ENCODE measurements around the gene PTPRH. TPM values are rescaled to one million over a fixed set of nuclear protein-coding genes. Genes with fewer than 3 reads are reported as not detected.

Gene PTPRH
- total RNA-seq, 4 donors from 2014 or later: 26.4 to 261 (median 246) TPM

DNA sequence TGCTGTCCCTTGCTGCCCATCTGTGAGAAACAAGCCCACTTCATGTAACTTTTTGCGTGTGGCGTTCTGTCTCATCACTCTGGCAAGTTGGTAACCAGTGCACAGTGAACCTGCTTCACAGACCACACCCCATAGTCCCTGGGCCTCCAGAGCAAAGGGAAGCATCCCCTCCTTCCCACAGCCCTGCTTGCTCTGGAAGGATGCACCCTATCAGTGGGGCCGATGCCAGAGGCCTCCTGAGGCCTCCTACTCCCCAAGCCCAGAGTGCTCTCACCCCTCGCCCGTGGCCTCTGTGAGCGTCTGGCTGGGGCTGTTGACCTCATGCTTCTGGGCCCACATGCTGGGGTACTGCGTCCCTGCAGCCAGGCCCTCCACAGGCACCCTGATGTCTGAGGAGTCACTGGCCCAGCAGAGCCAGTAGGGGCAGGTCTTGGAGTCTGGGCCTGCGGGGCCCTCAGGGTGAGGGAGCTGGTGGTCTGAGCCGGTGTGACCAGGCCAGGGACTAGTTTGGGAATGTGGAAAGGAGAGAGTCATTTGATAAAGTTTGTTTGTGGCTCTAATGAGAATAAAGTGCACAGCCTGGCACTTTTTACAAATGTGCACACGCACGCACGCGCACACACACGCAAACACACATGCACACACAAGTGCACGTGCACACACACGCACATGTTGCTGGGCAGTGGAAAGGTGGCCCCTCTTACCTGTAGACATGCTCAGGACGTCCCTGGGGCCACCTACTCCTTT is 14.2 kb upstream of the PTPRH start:
- Histone ChIP-seq H3K4me3 (no peak overlapping the region), H3K4me1 (peaks cover 0 to 8% (median 1%) of the 10 kb centered on the region in 4 donors), H3K27me3 (no peaks in the 10 kb centered on the region), H3K27ac (no peak overlapping the region), H3K9me3 (no peaks in the 10 kb centered on the region), H3K36me3 (peaks cover 0 to 26% (median 0%) of the 10 kb centered on the region in 3 donors)
- DNase-seq: no peak
- TF ChIP-seq, protein P1, sequence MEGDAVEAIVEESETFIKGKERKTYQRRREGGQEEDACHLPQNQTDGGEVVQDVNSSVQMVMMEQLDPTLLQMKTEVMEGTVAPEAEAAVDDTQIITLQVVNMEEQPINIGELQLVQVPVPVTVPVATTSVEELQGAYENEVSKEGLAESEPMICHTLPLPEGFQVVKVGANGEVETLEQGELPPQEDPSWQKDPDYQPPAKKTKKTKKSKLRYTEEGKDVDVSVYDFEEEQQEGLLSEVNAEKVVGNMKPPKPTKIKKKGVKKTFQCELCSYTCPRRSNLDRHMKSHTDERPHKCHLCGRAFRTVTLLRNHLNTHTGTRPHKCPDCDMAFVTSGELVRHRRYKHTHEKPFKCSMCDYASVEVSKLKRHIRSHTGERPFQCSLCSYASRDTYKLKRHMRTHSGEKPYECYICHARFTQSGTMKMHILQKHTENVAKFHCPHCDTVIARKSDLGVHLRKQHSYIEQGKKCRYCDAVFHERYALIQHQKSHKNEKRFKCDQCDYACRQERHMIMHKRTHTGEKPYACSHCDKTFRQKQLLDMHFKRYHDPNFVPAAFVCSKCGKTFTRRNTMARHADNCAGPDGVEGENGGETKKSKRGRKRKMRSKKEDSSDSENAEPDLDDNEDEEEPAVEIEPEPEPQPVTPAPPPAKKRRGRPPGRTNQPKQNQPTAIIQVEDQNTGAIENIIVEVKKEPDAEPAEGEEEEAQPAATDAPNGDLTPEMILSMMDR (IDR thresholded peaks at IDR 0.05): no peak
- no peak for TF ChIP-seq POLR2A (IDR thresholded peaks at IDR 0.05)

DNA sequence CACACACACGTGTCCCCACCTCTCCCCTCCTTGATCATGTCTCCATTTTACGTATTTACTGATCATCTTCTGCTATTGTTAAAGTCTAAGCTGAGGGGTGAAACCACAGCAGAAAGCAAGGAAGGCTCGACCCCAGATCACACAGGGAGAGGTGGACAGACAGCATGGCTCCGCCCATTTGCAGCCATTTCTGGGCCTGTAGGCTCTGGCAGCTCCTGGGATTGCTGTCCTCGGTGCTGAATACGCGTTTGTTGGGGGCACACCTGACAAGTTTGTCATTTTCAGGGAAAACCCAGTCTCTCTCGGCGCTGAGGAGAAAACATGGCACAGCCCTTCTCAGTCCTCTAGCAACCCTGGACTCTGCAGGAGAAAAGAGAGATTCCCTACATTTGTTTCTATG is 11.2 kb upstream of the PTPRH start:
- no peaks in the 10 kb centered on the region for H3K9me3 ChIP-seq
- no peaks in the 10 kb centered on the region for H3K36me3 ChIP-seq
- no peak for DNase-seq
- H3K4me1 ChIP-seq: peaks cover 0 to 13% (median 1%) of the 10 kb centered on the region in 4 donors
- TF ChIP-seq, protein P1 (IDR thresholded peaks at IDR 0.05): no peak
- no peak for TF ChIP-seq POLR2A (IDR thresholded peaks at IDR 0.05)
- no peak overlapping the region for H3K27ac ChIP-seq
- no peaks in the 10 kb centered on the region for H3K27me3 ChIP-seq
- no peak overlapping the region for H3K4me3 ChIP-seq

DNA sequence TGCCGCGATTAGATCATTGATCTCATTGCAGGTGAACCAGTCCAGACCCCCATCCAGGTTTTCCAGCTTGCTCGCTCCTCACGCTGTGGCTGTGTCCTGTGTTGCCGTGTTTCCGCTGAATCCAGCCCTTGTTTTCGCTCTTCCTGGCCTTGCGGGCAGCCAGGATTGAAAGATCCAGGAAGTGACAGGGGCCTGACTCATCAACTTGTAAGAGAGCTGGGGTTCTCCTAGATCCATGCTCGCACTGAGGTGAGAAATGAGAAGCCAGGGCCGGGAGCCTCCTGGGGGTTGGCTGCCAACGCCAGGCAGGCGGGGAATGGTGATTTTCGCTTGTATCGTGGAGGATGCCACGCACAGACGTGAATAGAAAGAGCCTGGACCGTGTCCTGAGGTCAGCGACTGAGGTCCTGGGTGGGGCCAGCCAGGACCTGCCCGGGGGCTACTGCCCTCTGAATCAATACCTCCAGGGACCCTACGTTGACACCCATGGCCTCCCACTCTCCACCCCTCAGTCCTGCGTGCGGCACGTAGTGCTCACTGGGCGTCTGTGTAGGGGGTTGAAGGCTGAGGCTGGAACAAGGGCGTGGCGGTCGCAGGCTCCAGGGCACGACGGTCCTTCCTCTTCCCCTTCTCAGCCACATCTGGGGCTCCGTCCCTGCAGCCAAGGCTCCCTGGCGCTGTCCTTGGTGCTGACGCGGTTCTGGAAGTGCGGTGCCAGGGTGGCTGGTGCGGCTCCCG is 7.3 kb upstream of the PTPRH start:
- TF ChIP-seq, protein P1 (IDR thresholded peaks at IDR 0.05): peak in 2 of 6 experiments; percentile 3 to 21
- peak; percentile 28 to 68 for TF ChIP-seq POLR2A (IDR thresholded peaks at IDR 0.05)
- Histone ChIP-seq H3K4me3 (peak overlapping the region in 3 of 4 donors; percentile 27 to 65 (median 61)), H3K27ac (peak overlapping the region in 3 of 4 donors; percentile 68 to 91 (median 89))

DNA sequence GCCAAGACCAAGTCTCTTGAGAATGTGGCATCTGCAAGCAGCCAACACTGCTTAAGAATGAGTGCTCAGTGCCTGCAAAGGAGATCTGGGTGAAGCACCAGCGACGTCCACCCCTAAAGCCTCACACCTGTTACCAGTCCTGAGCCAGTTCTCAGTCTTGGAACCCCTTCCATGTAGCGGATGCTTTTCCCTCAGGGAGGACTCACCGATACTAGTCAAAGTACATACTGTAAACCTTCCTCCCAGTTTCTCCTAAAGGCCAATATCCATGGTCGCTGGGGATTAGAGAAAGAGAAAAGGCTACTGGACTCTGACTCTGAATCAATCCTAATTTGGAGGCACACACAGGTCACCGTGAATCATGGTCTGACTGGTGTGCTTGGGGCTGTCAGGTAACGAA is 4.2 kb upstream of the PTPRH start:
- no peak overlapping the region for H3K27ac ChIP-seq
- H3K4me1 ChIP-seq: peaks cover 0 to 23% (median 1%) of the 10 kb centered on the region in 4 donors
- no peak overlapping the region for H3K4me3 ChIP-seq
- H3K36me3 ChIP-seq: no peaks in the 10 kb centered on the region
- peaks cover 0 to 9% (median 4%) of the 10 kb centered on the region in 4 donors for H3K9me3 ChIP-seq
- TF ChIP-seq, protein P1 (IDR thresholded peaks at IDR 0.05): no peak
- TF ChIP-seq POLR2A (IDR thresholded peaks at IDR 0.05): no peak
- H3K27me3 ChIP-seq: no peaks in the 10 kb centered on the region
- no peak for DNase-seq

More for the DNA sequence above, 7.3 kb upstream of the PTPRH start:
- peaks cover 0 to 9% (median 4%) of the 10 kb centered on the region in 4 donors for H3K9me3 ChIP-seq
- H3K4me1 ChIP-seq: peaks cover 0 to 13% (median 1%) of the 10 kb centered on the region in 4 donors
- no peaks in the 10 kb centered on the region for H3K27me3 ChIP-seq
- DNase-seq: peak; percentile 25 to 91 (median 89)
- no peaks in the 10 kb centered on the region for H3K36me3 ChIP-seq

DNA sequence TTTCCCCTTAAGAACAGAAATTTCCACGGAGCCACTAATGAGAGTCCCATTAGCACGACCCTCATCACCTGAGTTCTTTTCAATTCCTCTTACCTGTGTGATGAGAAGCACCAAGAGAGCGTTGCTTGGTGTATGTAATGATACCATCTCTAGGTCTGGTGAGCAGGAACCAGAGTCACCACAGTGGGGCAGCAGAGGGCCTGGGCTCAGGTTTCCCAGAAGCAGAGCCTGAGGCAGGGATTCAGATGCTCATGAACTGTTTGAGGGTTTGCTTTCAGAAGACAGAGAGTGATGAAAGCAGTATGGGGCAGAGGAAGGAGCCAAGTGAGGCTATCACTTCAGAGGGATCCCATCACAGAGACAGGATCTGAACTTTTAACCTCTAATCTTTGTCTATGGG is 3.1 kb upstream of the PTPRH start:
- Histone ChIP-seq H3K27me3 (no peaks in the 10 kb centered on the region), H3K9me3 (peaks cover 0 to 9% (median 4%) of the 10 kb centered on the region in 4 donors), H3K36me3 (no peaks in the 10 kb centered on the region), H3K4me1 (peaks cover 0 to 21% (median 1%) of the 10 kb centered on the region in 4 donors), H3K4me3 (no peak overlapping the region), H3K27ac (no peak overlapping the region)
- DNase-seq: peak in 2 of 3 donors; percentile 69 to 80
- TF ChIP-seq, protein P1 (IDR thresholded peaks at IDR 0.05): peak in 4 of 6 experiments; percentile 32 to 66 (median 62)
- no peak for TF ChIP-seq POLR2A (IDR thresholded peaks at IDR 0.05)
